HL-60/S4 treated with retinoic acid at 250 ng/mL for 4 days and 3 days (cell line): Measurements from ENCODE around the gene KDM4C.

Experiments
- in situ Hi-C: fragments of 300-500 bp; cut with MboI; formaldehyde crosslinking; loops from 2 replicates; pipeline ENCODE4 v1.7.0; 2022; ENCODE audit warnings: low sequenced_read_pairs

The KDM4C gene

DNA sequence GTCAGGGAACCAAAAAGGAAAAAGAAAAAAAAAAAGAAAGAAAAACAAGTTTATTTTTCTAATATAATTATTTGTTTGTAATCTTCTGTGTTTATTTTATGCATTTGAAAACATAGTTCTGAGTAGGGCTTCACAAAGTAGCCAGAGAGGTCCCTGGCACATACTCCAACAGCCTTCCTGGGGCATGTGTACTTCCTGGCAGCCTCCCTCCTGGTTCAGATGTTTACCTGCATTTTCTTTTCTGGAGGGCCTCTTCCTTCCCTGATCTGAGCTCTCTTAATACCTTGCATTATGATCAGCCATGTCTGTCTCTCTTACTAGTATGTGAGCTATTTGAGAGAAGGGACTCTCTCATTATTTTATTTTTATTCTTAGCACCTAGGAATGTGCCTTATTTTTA is 361.8 kb downstream of the KDM4C start:
- in situ Hi-C loops, result no loop called here

DNA sequence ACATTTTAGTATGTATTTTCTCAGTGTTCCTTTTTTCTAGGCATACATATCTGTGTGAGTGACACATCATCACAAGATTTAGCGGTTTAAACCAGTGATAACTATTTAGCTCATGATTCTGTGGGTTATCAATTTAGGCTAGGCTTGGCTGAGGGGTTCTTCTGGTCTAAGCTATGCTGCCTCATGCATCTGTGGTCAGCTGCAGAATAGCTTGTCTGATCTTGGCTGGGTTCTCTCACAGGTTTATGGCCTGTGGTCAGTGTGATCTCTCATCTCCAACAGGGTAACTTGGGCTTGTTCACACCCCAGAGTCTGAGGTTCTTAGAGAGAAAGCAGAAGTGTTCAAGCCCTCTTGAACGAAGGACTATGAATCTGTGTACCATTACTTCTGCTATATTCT is 363.3 kb downstream of the KDM4C start:
- in situ Hi-C loops, result no loop called here

DNA sequence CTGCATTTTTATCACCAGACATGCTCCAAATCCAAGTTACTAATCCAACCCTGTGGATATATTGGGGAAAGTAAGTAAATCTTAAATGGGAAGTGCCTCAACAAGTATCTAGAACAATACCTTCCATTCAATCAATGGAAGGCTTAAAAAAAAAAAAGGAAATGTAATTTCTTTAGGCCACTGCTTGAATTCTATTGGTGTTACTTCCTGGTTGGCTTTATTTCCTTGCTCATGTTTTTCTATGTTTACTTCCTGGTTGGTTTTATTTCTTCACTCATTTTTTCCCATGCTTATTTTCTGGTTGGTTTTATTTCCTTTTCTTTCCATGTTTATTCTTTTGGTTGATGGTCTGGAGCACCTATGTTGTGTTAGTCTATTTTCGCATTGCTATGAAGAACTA is 363.9 kb downstream of the KDM4C start:
- in situ Hi-C loops, result no loop called here

DNA sequence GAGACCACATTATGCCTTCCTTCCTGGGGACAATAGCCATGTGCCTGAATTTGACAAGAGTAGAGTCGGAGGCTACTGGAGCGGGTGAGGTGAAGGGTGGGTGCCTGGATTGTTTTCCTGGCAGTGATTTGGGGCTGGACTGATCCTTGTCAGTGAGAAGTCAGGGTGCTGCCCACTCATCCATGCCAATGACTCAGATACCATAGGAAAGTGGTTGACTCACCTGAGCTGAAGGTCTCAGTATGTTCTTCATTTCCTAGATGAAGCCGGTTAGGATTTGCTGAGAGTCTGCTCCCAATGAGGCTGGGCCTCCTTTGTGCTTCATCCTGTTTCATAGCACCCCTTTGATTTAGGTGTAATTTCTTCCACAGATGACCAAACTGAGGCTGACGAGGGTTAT is 366.0 kb downstream of the KDM4C start:
- in situ Hi-C loops, result no loop called here

DNA sequence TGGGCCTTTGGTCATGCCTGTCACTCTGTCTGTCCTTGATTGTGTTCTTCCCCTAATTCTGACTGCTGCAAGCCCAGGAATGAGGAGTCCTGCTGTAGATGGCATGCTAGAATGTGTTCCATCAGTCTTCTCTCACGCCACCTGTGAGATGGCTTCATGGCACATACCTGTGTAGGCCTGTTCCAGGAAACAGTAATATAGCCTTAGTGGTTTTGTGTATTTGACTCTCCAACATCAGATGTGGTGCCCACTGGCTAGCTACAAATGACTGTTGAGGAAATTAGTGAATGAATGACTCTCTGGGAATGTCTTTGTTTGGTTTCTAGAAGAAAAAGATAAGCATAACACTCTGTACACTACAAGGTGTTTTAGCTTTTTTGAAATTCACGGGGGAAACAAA is 367.5 kb downstream of the KDM4C start:
- in situ Hi-C loops, result no loop called here

DNA sequence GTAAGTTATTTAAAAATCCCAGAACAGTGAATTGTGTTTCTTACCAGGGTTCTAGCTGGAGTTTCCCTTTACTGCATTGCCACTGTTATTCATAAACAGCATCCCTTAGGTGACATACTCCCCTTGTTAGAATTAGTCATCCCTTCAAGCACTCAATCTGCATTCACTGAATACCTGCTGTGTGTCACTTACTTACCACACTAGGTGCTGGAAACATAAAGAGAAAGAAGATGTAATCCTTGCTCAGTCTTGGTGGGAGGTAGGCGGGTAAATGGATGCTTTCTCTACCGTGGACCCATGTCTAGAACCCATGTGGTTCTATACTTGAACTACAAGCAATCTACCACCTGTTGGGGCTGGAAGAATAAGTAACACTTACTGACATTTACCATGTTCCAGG is 371.6 kb downstream of the KDM4C start:
- in situ Hi-C loops, result no loop called here

DNA sequence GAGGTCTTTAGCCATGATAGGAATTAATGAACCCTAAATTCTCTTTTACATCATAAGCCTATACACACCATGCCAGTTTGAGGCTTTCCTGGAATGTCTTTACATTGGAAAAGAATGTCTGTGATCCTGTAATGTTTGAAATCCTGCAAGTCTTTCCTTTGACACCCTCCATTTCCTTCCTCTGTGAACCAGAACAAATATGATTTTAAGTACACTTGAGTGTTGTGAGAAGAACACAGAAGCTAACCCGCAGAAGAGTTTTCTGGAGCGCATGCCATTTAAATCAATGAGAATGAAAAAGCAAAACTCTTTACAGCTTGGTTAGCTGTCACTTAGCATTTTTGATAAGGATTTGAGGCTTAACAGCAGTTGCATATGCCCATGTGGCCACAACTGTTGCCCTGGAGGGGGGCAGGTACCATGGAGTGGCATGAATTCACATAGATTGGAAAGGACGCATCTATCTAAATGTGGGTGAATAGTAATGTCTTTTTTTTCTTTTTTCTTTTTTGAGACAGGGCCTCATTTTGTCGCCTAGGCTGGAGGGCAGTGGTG is 372.6 kb downstream of the KDM4C start:
- in situ Hi-C loops, result no loop called here

DNA sequence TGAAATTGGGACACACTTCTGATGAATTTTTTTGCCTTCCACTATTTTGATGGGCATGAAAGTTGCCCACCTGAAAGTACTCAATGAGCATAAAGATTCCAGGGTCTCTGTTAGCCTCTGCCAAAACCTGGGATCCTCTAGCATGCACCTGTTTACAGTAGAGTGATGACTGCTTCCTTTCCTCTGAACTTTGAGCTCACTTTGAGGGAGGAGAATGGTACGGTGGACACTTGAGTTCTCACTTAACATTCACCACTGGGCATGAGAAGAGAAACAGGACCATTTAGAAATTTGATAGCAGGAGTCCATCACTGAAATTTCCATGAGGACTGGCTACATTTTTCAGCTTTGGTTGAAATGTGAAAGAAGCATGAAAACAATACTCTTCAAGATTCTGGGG is 374.8 kb downstream of the KDM4C start:
- in situ Hi-C loops, result no loop called here

DNA sequence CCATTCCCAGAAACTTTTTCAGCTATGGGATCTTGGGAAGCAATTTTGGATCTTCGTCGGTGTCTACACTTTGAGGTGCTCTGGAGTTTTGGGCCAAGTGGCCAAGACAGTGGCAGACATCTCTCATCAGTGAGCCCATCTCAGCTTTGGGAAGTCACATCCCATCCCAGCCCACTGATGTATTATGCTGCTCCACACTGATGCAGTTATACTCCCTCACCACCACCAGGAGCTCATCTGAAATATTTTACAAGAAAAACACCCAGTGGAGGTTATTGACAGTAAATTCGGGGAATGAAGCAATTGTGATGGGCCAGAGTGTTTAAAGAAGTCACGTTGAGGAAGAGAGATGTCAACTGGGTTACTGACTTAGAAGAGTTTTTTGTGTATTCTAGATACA is 378.0 kb downstream of the KDM4C start:
- in situ Hi-C loops, result no loop called here

DNA sequence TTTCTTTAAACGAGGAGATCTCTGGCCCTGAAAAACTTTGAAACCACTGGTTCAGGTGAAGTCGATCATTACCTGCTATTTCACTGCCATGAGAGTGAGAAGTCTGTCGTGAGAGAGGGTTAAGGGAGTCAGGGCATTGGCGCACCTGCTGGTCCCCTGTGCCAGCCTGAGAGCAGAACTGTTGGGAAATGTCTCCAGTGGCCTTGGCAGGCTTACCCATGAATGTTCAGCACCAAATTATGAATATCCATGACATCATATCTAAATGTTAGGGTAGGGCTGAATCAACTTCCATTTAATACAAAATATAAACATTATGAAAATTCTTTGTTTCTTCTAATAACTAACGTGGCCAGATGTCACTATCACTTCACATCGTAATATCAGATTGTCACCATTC is 379.3 kb downstream of the KDM4C start:
- in situ Hi-C loops, result no loop called here

DNA sequence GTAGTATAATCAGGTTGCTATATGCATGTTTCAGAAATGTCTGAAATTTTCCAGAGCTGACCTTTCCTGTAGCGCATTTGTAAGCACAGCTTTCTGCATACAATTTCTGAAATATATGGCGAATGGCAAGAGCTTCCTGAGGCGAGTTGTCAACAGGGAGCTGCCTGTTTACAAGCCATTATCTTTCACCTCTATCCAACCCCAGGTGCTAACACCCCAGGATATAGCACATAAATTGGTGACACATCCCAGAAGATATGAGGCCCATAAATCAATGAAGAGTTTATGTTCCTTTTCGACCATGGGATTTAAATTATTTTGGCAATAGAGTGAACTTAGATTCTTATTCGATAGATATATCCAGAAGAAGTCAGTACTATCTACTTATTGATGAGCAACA is 379.8 kb downstream of the KDM4C start:
- in situ Hi-C loops, result no loop called here

DNA sequence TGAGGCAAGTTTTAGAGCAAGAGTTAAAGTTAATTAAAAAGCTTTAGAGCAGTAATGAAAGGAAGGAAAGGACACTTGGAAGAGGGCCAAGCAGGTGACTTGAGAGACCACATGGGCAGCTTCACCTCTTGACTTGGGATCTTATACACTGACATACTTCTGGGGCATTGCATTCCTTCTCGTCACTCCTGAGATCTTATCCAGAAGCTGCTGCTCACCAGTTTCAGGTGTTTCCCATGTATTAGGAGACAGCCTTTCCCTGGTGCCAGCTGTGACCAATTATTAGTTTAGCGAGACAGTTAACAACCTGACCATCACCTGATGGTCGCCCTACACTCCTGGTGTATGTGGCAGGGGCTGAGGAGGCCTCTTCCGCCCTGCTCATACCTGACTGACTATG is 382.1 kb downstream of the KDM4C start:
- in situ Hi-C loops, result no loop called here

DNA sequence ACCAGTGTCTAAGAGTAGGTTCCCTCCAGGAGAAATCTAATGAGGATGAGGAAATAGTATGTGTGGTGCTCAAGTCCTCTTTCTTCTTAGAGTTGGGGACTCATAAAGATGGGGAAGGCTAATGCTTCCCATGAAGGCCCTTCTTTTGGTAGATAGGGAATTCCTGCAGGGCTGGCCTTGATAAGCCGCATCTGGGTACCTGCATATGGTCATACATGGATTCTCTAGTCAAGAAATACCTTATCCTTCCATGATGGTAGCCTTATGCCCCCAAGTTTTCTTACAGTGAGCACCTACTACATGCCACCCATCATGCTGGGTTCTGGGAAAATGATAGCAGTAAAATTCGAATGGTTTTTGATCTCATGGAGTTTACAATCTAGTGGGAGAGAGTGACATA is 382.6 kb downstream of the KDM4C start:
- in situ Hi-C loops, result no loop called here

DNA sequence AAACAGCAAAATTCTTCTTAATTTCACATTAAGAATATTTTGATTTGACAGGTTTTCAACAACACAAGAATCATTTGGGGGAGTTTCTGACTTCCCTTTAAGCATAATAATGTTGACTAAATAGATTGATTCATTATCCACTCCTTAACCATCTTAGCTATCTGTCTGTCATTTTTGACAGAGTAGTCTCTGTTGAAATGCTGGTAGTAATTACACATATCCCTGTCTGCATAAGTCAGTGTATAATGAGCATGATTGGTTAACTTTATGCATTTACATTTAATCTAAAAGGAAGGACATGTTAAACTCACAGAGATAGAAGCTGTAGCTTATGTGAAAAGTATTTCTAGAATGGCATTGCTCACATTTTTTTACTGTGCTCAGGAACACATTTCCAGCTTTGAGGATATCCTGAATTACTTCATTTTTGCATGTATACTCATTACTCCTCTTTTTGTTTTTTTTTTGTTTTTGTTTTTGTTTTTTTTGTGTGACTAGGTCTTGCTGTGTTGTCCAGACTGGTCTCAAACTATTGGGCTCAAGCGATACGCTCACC is 385.9 kb downstream of the KDM4C start:
- in situ Hi-C loops, result no loop called here

DNA sequence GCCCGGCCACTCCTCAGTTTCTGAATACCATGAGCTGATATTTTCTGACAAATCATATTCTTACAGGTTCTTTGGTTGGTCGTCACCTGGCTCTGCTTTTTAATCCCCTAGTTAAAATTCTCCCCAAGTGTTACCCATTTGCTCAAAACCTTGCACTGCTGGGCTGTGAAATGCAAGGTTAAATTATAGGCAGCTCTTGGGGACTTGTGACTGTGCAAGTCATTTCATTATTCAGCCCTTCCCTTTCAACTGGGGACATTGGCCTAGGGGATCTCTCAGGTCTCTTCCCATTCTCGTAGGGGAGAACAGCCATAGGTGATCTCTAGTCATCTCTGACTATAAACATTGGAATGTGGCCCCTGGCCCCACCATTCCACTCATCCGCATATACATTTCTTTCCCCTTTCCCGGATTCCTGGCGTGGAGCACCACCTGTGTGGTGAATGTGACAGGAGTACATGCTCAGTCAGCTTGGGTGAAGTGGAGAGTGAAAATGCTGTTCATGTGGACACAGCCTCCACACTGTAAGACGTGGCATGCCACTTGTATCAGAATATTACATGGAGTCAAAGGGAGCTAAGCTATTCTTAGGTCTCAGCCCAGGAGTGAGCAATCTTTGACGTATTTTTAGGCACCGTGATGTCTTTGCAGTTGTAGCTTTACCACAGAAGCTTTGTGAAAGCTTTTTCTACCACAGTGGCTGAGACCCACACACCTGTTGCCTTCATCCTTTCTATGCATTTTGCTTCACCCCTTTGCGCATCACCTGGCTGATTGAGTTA is 386.7 kb downstream of the KDM4C start:
- in situ Hi-C loops, result no loop called here

DNA sequence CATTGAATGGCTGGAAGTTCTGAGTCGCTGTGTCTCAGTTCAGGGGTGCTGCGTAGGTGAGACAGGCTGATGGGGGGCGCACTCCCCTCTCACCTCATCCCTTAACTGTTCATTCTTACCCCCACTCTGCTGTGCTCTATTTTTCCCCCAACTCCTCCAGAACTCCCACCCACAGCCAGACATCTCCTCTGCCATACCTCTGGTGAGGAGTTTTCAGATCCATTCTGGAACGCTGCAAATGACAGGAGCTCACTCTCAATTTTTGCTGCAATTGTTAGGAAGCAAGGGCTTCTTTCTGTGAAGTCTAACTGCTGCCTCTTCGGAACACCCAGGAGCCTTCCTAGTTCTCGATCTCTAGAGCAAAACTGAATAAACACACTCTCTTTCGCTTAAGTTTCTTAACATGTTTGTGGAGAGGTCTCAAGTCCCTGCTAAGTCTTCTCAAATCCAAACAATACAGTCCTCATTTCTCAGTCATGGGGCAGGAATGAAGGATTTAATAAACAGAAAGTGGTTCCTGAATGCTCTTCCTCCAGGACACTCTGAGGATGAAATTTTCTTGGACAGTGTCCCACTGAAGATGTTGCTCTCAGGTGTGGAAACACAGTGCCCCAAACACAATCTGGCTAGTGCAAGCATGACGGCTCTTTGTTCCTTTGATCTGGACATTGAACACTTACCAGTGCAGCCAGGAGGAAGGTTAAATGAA is 387.7 kb downstream of the KDM4C start:
- in situ Hi-C loops, result no loop called here

DNA sequence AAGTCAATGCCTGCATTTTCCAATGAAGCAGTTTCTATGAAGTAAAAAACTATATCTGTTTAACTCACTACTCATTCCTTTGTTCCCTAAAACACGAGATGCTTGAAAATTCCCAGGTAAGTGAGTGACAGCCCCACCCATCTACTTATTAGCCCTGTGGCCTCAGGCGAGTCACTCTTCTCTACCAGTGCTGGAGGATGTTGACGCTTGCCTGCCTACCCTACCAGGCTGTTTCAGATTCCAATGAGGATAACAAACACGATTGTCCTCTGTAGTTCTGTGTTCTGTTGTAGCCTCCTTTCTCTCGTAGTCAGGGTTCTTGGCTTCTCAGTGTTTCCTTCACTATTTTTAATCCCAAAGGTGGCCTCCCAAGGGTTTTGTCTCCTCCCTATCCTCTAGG is 388.8 kb downstream of the KDM4C start:
- in situ Hi-C loops, result no loop called here

DNA sequence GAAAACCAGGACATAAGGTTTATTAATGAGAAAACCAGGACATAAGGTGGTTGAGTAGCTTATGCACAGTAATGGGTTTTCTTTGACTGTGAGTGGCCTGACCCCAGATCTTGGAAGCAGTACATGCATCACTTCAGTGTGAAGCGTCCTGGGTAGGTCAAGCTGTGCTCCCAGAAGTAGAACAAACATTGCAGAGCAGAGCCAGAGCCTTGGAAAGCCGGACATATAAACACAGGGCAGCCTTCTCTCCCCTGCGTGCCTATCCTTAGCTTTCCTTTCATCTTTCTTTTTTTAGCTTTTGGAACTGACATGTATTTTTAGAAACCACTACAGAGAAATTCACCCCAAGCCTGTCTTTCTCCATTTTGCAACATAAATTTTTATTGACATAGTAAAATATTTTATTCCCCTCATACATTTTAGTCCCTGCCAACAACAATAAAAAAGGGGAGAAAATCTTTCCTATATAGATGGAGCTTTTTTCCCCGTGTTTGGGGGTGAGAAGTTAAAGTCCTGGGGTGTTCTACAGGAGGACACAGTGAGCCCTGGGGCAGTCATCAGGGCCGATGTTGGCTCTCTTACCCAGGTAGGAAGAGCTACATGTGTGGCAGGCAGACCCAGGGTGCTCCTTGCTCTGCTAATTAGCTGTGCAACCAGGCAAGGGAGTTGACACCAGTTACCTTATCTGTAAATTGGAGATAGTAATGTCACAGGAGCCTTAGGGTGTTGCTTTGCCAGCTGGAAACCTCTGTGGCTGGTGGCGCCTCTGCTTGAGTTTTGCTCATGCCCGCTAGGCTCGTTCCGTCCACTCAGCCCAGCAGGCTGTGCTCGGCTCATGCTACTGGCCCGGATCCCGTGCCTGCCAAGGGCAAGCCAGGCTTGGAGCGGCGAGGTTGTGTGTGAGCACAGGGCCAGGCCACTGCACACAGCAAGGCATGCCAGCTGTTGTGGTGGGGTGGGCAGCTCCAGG is 389.6 kb downstream of the KDM4C start:
- in situ Hi-C loops, result no loop called here

DNA sequence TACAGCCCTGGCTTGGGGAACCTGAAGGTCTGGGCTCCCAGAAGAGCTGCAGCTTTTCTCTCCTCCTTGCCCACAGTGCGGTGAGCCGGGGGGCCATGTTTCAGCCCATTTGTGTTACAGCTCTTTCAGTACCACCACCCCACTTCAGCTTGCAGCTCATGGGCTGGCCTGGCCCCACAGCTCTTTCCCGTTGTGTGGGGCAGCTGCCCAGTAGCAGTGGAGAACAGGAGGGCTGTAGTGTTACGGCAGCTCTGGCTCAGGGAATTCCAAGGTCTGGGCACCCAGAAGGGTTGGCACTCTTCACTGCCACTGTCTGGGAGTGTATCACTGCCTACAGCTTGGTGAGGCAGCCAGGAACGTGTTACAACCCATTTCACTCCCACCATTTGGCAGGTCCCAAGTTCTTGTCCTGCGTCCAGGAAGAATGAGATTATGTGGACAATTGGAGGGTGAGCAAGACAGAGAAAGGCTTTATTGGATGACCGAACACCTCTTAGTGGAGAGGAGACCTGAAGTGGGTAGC is 390.5 kb downstream of the KDM4C start:
- in situ Hi-C loops, result no loop called here

DNA sequence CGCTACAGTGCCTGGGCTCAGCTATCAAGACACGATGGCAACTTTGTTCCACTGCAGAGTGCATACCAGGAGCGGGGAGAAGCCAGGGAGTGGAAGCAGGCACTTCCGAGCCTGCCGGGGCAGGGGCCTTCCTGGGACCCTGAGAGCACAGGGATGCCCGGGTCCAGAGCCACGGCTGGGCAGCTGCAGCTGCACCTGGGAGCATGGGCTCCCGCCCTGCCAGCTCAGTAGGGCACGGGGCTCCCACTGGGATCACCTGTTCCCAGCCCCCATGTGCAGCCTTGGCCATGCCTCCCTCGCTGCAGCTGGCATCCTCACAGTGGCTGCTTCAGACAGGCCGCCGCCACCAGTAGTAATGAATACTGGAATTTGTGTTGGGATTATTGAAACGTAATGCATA is 391.5 kb downstream of the KDM4C start:
- in situ Hi-C loops, result no loop called here
